SK-N-SH (cell line): Measurements from ENCODE around the gene NUDT7. TPM values are rescaled to one million over a fixed set of nuclear protein-coding genes. Genes with fewer than 3 reads are reported as not detected.

Source experiments
- CTCF ChIA-PET: fragments of 300-600, 350-600 bp; formaldehyde crosslinking; extraction: SDS; loops from one replicate; lab custom pipeline; 2021; lab: Yijun Ruan, JAX
- POLR2A ChIA-PET: fragments of 350-600 bp; sonication (Branson Sonifier 250); formaldehyde crosslinking; extraction: SDS; loops from one replicate; lab custom pipeline; 2020; ENCODE audit warnings: antibody characterized with exemption, inconsistent platforms; lab: Yijun Ruan, JAX
- DNase-seq: peaks from one replicate; pipeline ENCODE4 v3.0.0; 2012
- H2AFZ ChIP-seq: fragments of 200-600 bp; sonication (generic); 2 replicates; pipeline ENCODE4 v1.8.1; 2016; ENCODE audit warnings: antibody characterized with exemption, mild to moderate bottlenecking, low read depth
- H3F3A ChIP-seq: fragments of 200-600 bp; sonication (generic); replicated peaks from 2 replicates; pipeline ENCODE3; 2016; ENCODE audit warnings: antibody characterized with exemption, mild to moderate bottlenecking; ENCODE audit not compliant: insufficient read depth
- H3K27ac ChIP-seq, 2 experiments: fragments of 200-500 bp in 1 of 2; fragments of 200-600 bp in 1 of 2; sonication (Bioruptor generic) in 1 of 2; sonication (generic), shearing (Covaris generic) in 1 of 2; 2 replicates each; pipeline versions ENCODE4 v1.5.1 to v1.6.1; 2014 to 2016; ENCODE audit warnings: low read depth in 2 of 2, inconsistent platforms in 1 of 2, low read length in 1 of 2, mild to moderate bottlenecking in 1 of 2, mixed read lengths in 1 of 2
- H3K27me3 ChIP-seq: fragments of 200-600 bp; sonication (generic), shearing (Covaris generic); 2 replicates; pipeline ENCODE4 v1.6.1; 2016; ENCODE audit warnings: mixed run types; ENCODE audit not compliant: insufficient read depth
- H3K36me3 ChIP-seq, 2 experiments: fragments of 200-500 bp in 1 of 2; fragments of 200-600 bp in 1 of 2; sonication (Bioruptor generic) in 1 of 2; sonication (generic) in 1 of 2; replicated peaks in 1 of 2; 2 replicates each; pipeline versions ENCODE3 to v1.5.1; 2014 to 2016; ENCODE audit warnings: low read length in 1 of 2, mild to moderate bottlenecking in 1 of 2; ENCODE audit not compliant: insufficient read depth in 2 of 2, control insufficient read depth in 1 of 2
- H3K4me1 ChIP-seq, 2 experiments: fragments of 200-500 bp in 1 of 2; fragments of 200-600 bp in 1 of 2; sonication (Bioruptor generic) in 1 of 2; sonication (generic), shearing (Covaris generic) in 1 of 2; 2 replicates each; pipeline versions ENCODE4 v1.5.1 to v1.6.1; 2014 to 2016; ENCODE audit warnings: low read depth in 1 of 2, low read length in 1 of 2, mixed run types in 1 of 2; ENCODE audit not compliant: insufficient read depth in 2 of 2, control insufficient read depth in 1 of 2
- H3K4me2 ChIP-seq: fragments of 200-600 bp; sonication (generic), shearing (Covaris generic); 2 replicates; pipeline ENCODE4 v1.6.1; 2017; ENCODE audit warnings: mixed run types
- H3K4me3 ChIP-seq, 2 experiments: fragments of 200-500 bp in 1 of 2; fragments of 200-600 bp in 1 of 2; sonication (Bioruptor generic) in 1 of 2; sonication (generic), shearing (Covaris generic) in 1 of 2; 2 replicates each; pipeline versions ENCODE4 v1.5.1 to v1.8.1; 2014 to 2016; ENCODE audit warnings: low read depth in 2 of 2, inconsistent platforms in 1 of 2, low read length in 1 of 2, mild to moderate bottlenecking in 1 of 2, mixed read lengths in 1 of 2, moderate library complexity in 1 of 2
- H3K79me2 ChIP-seq: fragments of 200-600 bp; sonication (generic); 2 replicates; pipeline ENCODE4 v1.8.1; 2017; ENCODE audit warnings: mild to moderate bottlenecking; ENCODE audit not compliant: insufficient read depth
- H3K9ac ChIP-seq: fragments of 200-600 bp; sonication (generic); 2 replicates; pipeline ENCODE4 v1.6.1; 2017; ENCODE audit warnings: mixed run types
- H3K9me2 ChIP-seq: fragments of 200-600 bp; sonication (generic); 2 replicates; pipeline ENCODE4 v1.6.1; 2017; ENCODE audit warnings: mixed run types
- H3K9me3 ChIP-seq: fragments of 200-600 bp; sonication (generic); 2 replicates; pipeline ENCODE4 v1.6.1; 2017; ENCODE audit warnings: mixed run types, mild to moderate bottlenecking, moderate library complexity
- H4K20me1 ChIP-seq: fragments of 200-600 bp; sonication (generic); 2 replicates; pipeline ENCODE4 v1.6.1; 2017; ENCODE audit warnings: mild to moderate bottlenecking, mixed run types; ENCODE audit not compliant: insufficient read depth
- MEF2A ChIP-seq: IDR thresholded peaks from 2 replicates; pipeline ENCODE4 v1.4.0; 2012; ENCODE audit warnings: low read depth, borderline replicate concordance
- NRF1 ChIP-seq: IDR thresholded peaks from 2 replicates; pipeline ENCODE4 v1.6.1; 2012; ENCODE audit warnings: low read depth, mild to moderate bottlenecking, low read length
- SMC3 ChIP-seq: IDR thresholded peaks from 2 replicates; pipeline ENCODE4 v1.6.1; 2012; ENCODE audit warnings: low read depth, low read length, improper control_type of control experiment
- TCF12 ChIP-seq: IDR thresholded peaks from 2 replicates; pipeline ENCODE4 v1.4.0; 2012
- WGBS: methylation state at CpG from one replicate; pipeline ENCODE4 v1.1.6; 2017; ENCODE audit warnings: low lambda C conversion rate; 5-methylcytosine and 5-hydroxymethylcytosine counted together
- polyA plus RNA-seq, 3 experiments: library from polyadenylated mRNA; depleted of rRNA; stranded (reverse); fragments of >200 nt; gene quantifications; 2 replicates each; pipeline ENCODE4 v1.2.3, GENCODE V29; 2012
- TF ChIP-seq, protein P1 (sequence below): fragments of 150-350 bp; IDR thresholded peaks from 2 replicates; pipeline ENCODE4 v1.6.1; 2017; ENCODE audit warnings: antibody characterized with exemption, low read length, low read depth, borderline replicate concordance
- TF ChIP-seq, protein P2 (sequence below): IDR thresholded peaks from 2 replicates; pipeline ENCODE4; 2012
- TF ChIP-seq, protein P3 (sequence below): fragments of 200-600 bp; sonication (generic); IDR thresholded peaks from 2 replicates; pipeline ENCODE4 v1.6.1; 2017; ENCODE audit warnings: antibody characterized with exemption, mild to moderate bottlenecking, moderate library complexity

NUDT7 gene
- polyA plus RNA-seq, 1 of the 3 experiments (the other 2 are of a cell fraction), result 11.4 TPM

DNA sequence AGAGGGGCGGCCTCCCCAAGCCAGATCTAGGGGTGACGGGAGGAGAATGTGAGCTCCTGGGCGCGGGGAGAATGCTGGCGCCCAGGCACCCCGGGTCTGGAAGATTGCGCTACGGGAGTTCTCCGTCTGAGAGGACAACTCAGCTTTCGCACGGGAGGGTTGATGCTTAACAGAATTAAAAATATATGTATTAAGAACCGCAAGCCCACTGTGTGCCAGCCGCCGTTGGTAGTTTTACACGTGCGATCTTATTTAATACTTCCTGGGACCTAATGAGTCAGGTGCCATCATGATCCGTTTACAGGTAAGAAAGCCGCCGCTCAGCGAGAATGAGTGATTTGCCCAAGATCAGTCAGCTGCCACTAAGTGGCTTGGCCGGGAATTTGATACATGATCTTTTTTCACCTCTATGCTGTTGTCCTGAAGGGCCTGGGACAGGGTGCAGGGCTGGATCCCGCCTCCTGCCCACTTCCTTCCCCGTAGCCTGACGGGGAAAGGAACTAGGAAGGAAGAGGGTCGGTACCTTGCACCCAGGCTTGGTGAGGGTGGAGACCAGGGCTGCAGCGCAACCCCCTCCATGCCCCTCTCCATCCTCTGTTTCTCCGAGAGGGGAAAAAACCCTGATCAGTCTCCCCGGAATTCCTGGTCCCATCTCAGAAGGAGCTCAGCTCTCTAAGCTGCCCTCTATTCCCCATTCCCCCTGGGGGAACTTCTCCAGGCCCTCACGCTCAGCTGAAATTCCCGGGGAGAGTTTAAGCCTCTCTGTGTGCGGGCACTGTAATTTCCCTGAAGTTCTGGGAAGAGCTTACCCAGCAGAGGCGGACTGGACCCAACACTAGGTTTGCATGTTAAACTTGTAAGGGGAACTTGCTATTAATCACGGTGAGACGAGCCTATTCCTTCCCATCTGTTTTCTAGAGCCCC, 67.0 kb downstream of the NUDT7 start:
- ChIA-PET POLR2A (interaction anchor here (0.6 kb wide), 1 partner anchor 298 kb away, joined by 3 read pairs; no protein-coding TSS in a partner anchor), CTCF (interaction anchor here (0.8 to 1.9 kb wide), 8 partner anchors 7 to 310 kb away, joined by 3 to 5 read pairs (median 3); partner anchors contain the start of gene WWOX)
- H3K9me2 ChIP-seq, result no peaks in the 10 kb centered on the region
- H3K27ac ChIP-seq, result no peak overlapping the region; a peak in 1 of 4 replicates
- H3K4me1 ChIP-seq, result peaks cover 6 to 12% of the 10 kb centered on the region in 2 experiments; a peak in 3 of 4 replicates
- peaks cover 9% of the 10 kb centered on the region for H3F3A ChIP-seq
- peak overlapping the region; percentile 84 for H3K4me2 ChIP-seq
- H3K9ac ChIP-seq, result peak overlapping the region; percentile 62
- peaks cover 48% of the 10 kb centered on the region for H3K79me2 ChIP-seq
- peak; percentile 47 for DNase-seq
- TF ChIP-seq, protein P1, sequence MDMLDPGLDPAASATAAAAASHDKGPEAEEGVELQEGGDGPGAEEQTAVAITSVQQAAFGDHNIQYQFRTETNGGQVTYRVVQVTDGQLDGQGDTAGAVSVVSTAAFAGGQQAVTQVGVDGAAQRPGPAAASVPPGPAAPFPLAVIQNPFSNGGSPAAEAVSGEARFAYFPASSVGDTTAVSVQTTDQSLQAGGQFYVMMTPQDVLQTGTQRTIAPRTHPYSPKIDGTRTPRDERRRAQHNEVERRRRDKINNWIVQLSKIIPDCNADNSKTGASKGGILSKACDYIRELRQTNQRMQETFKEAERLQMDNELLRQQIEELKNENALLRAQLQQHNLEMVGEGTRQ, result no peak
- TF ChIP-seq, protein P2, sequence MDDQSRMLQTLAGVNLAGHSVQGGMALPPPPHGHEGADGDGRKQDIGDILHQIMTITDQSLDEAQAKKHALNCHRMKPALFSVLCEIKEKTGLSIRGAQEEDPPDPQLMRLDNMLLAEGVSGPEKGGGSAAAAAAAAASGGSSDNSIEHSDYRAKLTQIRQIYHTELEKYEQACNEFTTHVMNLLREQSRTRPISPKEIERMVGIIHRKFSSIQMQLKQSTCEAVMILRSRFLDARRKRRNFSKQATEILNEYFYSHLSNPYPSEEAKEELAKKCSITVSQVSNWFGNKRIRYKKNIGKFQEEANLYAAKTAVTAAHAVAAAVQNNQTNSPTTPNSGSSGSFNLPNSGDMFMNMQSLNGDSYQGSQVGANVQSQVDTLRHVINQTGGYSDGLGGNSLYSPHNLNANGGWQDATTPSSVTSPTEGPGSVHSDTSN, result peak; percentile 14; the same call in 1 of the 2 replicates
- 16% methylated on average over 27 of the region's 34 CpGs for WGBS
- H4K20me1 ChIP-seq, result no peaks in the 10 kb centered on the region
- H3K9me3 ChIP-seq, result no peaks in the 10 kb centered on the region
- H3K36me3 ChIP-seq, result no peaks in the 10 kb centered on the region
- no peaks in the 10 kb centered on the region for H3K27me3 ChIP-seq
- peak overlapping the region; percentile 94 for H2AFZ ChIP-seq
- peak overlapping the region; percentile 81 to 95 for H3K4me3 ChIP-seq

DNA sequence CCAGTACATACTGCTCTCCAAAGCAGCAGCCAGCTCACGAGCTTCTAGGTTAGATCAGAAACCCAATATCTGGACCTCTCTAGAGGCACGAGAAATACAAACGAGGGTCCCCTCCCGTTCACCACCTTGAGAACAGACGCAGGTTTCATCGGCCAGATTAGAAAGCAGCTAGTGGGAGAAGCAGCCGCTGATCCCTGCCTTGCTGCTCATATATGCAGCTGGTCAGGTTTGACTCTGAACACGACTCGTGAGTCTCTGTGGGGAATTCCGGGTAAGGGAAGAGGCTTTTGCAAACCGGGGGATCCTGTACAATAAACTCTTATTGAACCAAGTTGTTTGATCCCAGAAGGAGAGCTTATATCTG, 67.7 kb downstream of the NUDT7 start:
- Histone ChIP-seq H2AFZ (no peak overlapping the region), H3K4me1 (peaks cover 6 to 12% of the 10 kb centered on the region in 2 experiments; a peak in 3 of 4 replicates), H3K4me2 (peak overlapping the region; percentile 84), H3K27ac (no peak overlapping the region; a peak in 1 of 4 replicates), H3K27me3 (no peaks in the 10 kb centered on the region), H3K9ac (peak overlapping the region; percentile 62), H3K9me2 (no peaks in the 10 kb centered on the region), H4K20me1 (no peaks in the 10 kb centered on the region), H3K4me3 (peak overlapping the region; percentile 81 to 95), H3K36me3 (no peaks in the 10 kb centered on the region), H3K79me2 (peaks cover 52% of the 10 kb centered on the region), H3F3A (peaks cover 13% of the 10 kb centered on the region), H3K9me3 (no peaks in the 10 kb centered on the region)
- DNase-seq, result no peak
- ChIA-PET CTCF (interaction anchor here (0.7 to 1.9 kb wide), 8 partner anchors 8 to 213 kb away, joined by 3 to 5 read pairs (median 3); no protein-coding TSS in a partner anchor), POLR2A (no interaction called here)
- TF ChIP-seq, protein P3, sequence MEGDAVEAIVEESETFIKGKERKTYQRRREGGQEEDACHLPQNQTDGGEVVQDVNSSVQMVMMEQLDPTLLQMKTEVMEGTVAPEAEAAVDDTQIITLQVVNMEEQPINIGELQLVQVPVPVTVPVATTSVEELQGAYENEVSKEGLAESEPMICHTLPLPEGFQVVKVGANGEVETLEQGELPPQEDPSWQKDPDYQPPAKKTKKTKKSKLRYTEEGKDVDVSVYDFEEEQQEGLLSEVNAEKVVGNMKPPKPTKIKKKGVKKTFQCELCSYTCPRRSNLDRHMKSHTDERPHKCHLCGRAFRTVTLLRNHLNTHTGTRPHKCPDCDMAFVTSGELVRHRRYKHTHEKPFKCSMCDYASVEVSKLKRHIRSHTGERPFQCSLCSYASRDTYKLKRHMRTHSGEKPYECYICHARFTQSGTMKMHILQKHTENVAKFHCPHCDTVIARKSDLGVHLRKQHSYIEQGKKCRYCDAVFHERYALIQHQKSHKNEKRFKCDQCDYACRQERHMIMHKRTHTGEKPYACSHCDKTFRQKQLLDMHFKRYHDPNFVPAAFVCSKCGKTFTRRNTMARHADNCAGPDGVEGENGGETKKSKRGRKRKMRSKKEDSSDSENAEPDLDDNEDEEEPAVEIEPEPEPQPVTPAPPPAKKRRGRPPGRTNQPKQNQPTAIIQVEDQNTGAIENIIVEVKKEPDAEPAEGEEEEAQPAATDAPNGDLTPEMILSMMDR, result no peak
- TF ChIP-seq MEF2A (no peak), NRF1 (no peak), SMC3 (no peak), TCF12 (no peak)
- WGBS, result 64% methylated on average over 10 of the region's 11 CpGs
